Endothelial cell of umbilical vein (primary cell): ENCODE data around the gene MMP28. TPM values are rescaled to one million over a fixed set of nuclear protein-coding genes. Genes with fewer than 3 reads are reported as not detected.

Experiments used
- BruUV-seq: library from RNA; stranded (reverse); fragments of 400-500 nt; replicated peaks from 2 replicates; lab custom pipeline; 2021; lab: Mats Ljungman, UMichigan
- CTCF ChIA-PET: fragments of 300-600, 350-600 bp; sonication (Branson Sonifier 250); formaldehyde crosslinking; loops from one replicate; lab custom pipeline; 2021; ENCODE audit warnings: antibody characterized with exemption, inconsistent platforms; lab: Charles Lee
- POLR2A ChIA-PET: fragments of 300-600, 350-600 bp; sonication (Branson Sonifier 250); formaldehyde crosslinking; loops from one replicate; lab custom pipeline; 2021; ENCODE audit warnings: antibody characterized with exemption, inconsistent platforms; lab: Charles Lee
- DNase-seq: peaks from one replicate; pipeline ENCODE4 v3.0.0-alpha.2; 2011; ENCODE audit warnings: low read depth, low spot score
- FAIRE-seq: peaks from 2 replicates; lab custom pipeline; 2011; peaks lifted over from hg19 to GRCh38; lab: Jason Lieb, UNC
- H2AFZ ChIP-seq: 2 replicates; pipeline ENCODE4 v1.6.0; 2012; ENCODE audit warnings: low read depth, low read length, control low read depth, inconsistent platforms
- H3K27ac ChIP-seq: 2 replicates; pipeline ENCODE4 v1.5.1; 2011; ENCODE audit warnings: low read depth, mild to moderate bottlenecking, control low read depth, low read length, moderate library complexity; ENCODE audit not compliant: insufficient read depth
- H3K27me3 ChIP-seq, 2 experiments: 2 replicates each; pipeline versions ENCODE4 v1.6.0 to v1.6.1; 2011; ENCODE audit warnings: low read length in 2 of 2, mixed read lengths in 1 of 2; ENCODE audit not compliant: control insufficient read depth in 2 of 2, insufficient read depth in 2 of 2
- H3K36me3 ChIP-seq, 2 experiments: 2 replicates in 1 of 2; 3 replicates in 1 of 2; pipeline ENCODE4 v1.5.1; 2011; ENCODE audit warnings: low read length in 2 of 2, mild to moderate bottlenecking in 1 of 2, moderate library complexity in 1 of 2; ENCODE audit not compliant: control insufficient read depth in 2 of 2, insufficient read depth in 2 of 2; ENCODE audit errors: extremely low read depth in 1 of 2
- H3K4me1 ChIP-seq: 3 replicates; pipeline ENCODE4 v1.5.1; 2011; ENCODE audit warnings: mild to moderate bottlenecking, low read length; ENCODE audit not compliant: control insufficient read depth, insufficient read depth; ENCODE audit errors: extremely low read depth
- H3K4me2 ChIP-seq: 2 replicates; pipeline ENCODE4 v1.6.1; 2011; ENCODE audit warnings: low read length, control low read depth, mixed read lengths; ENCODE audit not compliant: insufficient read depth
- H3K4me3 ChIP-seq, 3 experiments: fragments of 200-600 bp in 1 of 3; sonication (generic), shearing (Covaris generic) in 1 of 3; replicated peaks in 1 of 3; 2 replicates each; pipeline ENCODE4 v1.5.1; 2011 to 2016; ENCODE audit warnings: control low read depth in 3 of 3, low read length in 3 of 3, mild to moderate bottlenecking in 2 of 3, inconsistent platforms in 1 of 3, low read depth in 1 of 3, moderate library complexity in 1 of 3; ENCODE audit not compliant: insufficient read depth in 1 of 3
- H3K79me2 ChIP-seq: 2 replicates; pipeline ENCODE4 v1.6.0; 2012; ENCODE audit warnings: low read length, inconsistent platforms; ENCODE audit not compliant: control insufficient read depth, insufficient read depth
- H3K9ac ChIP-seq: replicated peaks from 2 replicates; pipeline ENCODE3; 2011; ENCODE audit warnings: low read length, control low read depth; ENCODE audit not compliant: insufficient read depth; ENCODE audit errors: extremely low read depth
- H3K9me1 ChIP-seq: replicated peaks from 3 replicates; pipeline ENCODE4 v1.6.0; 2011; ENCODE audit warnings: mild to moderate bottlenecking, low read length; ENCODE audit not compliant: control insufficient read depth, insufficient read depth; ENCODE audit errors: extremely low read depth
- H3K9me3 ChIP-seq: replicated peaks from 2 replicates; pipeline ENCODE4 v1.5.1; 2012; ENCODE audit warnings: low read length, inconsistent platforms; ENCODE audit not compliant: control insufficient read depth, insufficient read depth
- H4K20me1 ChIP-seq: replicated peaks from 2 replicates; pipeline ENCODE3; 2011; ENCODE audit warnings: mild to moderate bottlenecking, low read length; ENCODE audit not compliant: control insufficient read depth, insufficient read depth; ENCODE audit errors: extremely low read depth
- EZH2 ChIP-seq: IDR thresholded peaks from 2 replicates; pipeline ENCODE4 v1.6.1; 2012; ENCODE audit warnings: borderline replicate concordance, low read depth, mild to moderate bottlenecking, moderate library complexity, low read length, inconsistent platforms; ENCODE audit not compliant: severe bottlenecking
- FOS ChIP-seq: IDR thresholded peaks from 2 replicates; pipeline ENCODE4 v1.6.1; 2011; ENCODE audit warnings: mild to moderate bottlenecking, low read length, moderate library complexity, borderline replicate concordance; ENCODE audit not compliant: insufficient read depth
- GATA2 ChIP-seq: IDR thresholded peaks from 2 replicates; pipeline ENCODE4 v1.7.0; 2011; ENCODE audit warnings: low read depth, mild to moderate bottlenecking, moderate library complexity, mixed read lengths, low read length; ENCODE audit not compliant: insufficient read length, insufficient read depth
- JUN ChIP-seq: IDR thresholded peaks from 2 replicates; pipeline ENCODE4 v1.6.1; 2011; ENCODE audit warnings: borderline replicate concordance, low read depth; ENCODE audit not compliant: insufficient read length, insufficient read depth
- MAX ChIP-seq: IDR thresholded peaks from 2 replicates; pipeline ENCODE4 v1.6.1; 2011; ENCODE audit not compliant: insufficient read depth, insufficient read length
- MYC ChIP-seq: IDR thresholded peaks from one replicate; pipeline ENCODE4 v1.6.1; 2011; ENCODE audit warnings: mild to moderate bottlenecking, low read depth, low read length
- POLR2A ChIP-seq: IDR thresholded peaks from 2 replicates; pipeline ENCODE4 v1.6.1; 2012; ENCODE audit warnings: low read depth, mild to moderate bottlenecking, control low read depth, low read length
- POLR2AphosphoS5 ChIP-seq: IDR thresholded peaks from 2 replicates; pipeline ENCODE4 v1.6.1; 2012; ENCODE audit warnings: low read depth, mild to moderate bottlenecking, control low read depth, low read length, moderate library complexity; ENCODE audit not compliant: insufficient read depth
- dilution Hi-C: fragments of 300-500 bp; cut with MboI; formaldehyde crosslinking; loops from one replicate; pipeline ENCODE4 v1.15.0; 2019; ENCODE audit warnings: low sequenced_read_pairs; ENCODE audit not compliant: extremely low pct_ligation_motif_present
- intact Hi-C: fragments of 100-400 bp; cut with micrococcal nuclease; formaldehyde crosslinking; loops from one replicate; pipeline ENCODE4 v1.10.0; 2022
- polyA plus RNA-seq, 4 experiments: library from polyadenylated mRNA; depleted of rRNA in 3 of 4; stranded (reverse) in 3 of 4; unstranded in 1 of 4; fragments of >200 nt; gene quantifications; 2 replicates each; pipeline versions ENCODE4 v1.2.1 to v1.2.3, GENCODE V29; 2011 to 2012; ENCODE audit warnings: missing spikeins in 1 of 4
- total RNA-seq: library from RNA; stranded (reverse); gene quantifications from 2 replicates; pipeline ENCODE4 v1.2.3, GENCODE V29; 2021
- TF ChIP-seq, protein P1 (sequence below), 2 donors: IDR thresholded peaks; 1 replicate in 1 of 2; 2 replicates in 1 of 2; pipeline ENCODE4 v1.5.1; 2011; ENCODE audit warnings: low read length in 2 of 2, mild to moderate bottlenecking in 2 of 2, moderate library complexity in 2 of 2, control low read depth in 1 of 2, inconsistent platforms in 1 of 2, low read depth in 1 of 2; ENCODE audit not compliant: insufficient read depth in 1 of 2; ENCODE audit errors: extremely low read depth in 1 of 2

MMP28 gene
- total and polyA plus RNA-seq, 2 donors (not counting 3 experiments of a cell fraction or from before 2014, with no cell fraction given), result 6.1 to 7.1 TPM

GRCh38 chr17:35728551-35728950, 66.9 kb downstream of the MMP28 start:
- H3K9me3 ChIP-seq, result no peaks in the 10 kb centered on the region
- DNase-seq, result no peak
- BruUV-seq, result no TSS peak
- ChIA-PET POLR2A (no interaction called here), CTCF (interaction anchor here (1.0 to 1.7 kb wide), 4 partner anchors 11 to 22 kb away, joined by 3 to 7 read pairs (median 3); no protein-coding TSS in a partner anchor)
- peaks cover 4% of the 10 kb centered on the region for H3K4me1 ChIP-seq
- H2AFZ ChIP-seq, result no peak overlapping the region
- H3K36me3 ChIP-seq, result peaks cover 16 to 21% of the 10 kb centered on the region in 2 experiments
- intact Hi-C loops, result no loop called here
- no peaks in the 10 kb centered on the region for H4K20me1 ChIP-seq
- no peak overlapping the region for H3K4me3 ChIP-seq
- H3K9ac ChIP-seq, result no peak overlapping the region
- no peaks in the 10 kb centered on the region for H3K79me2 ChIP-seq
- dilution Hi-C loops, result loop anchor here (25.0 kb wide), 1 partner anchor 116 kb away; no protein-coding TSS in a partner anchor
- no peaks in the 10 kb centered on the region for H3K9me1 ChIP-seq
- TF ChIP-seq POLR2AphosphoS5 (no peak), MYC (no peak), JUN (no peak), FOS (no peak), EZH2 (no peak), MAX (no peak), POLR2A (no peak), GATA2 (no peak)
- TF ChIP-seq, protein P1, sequence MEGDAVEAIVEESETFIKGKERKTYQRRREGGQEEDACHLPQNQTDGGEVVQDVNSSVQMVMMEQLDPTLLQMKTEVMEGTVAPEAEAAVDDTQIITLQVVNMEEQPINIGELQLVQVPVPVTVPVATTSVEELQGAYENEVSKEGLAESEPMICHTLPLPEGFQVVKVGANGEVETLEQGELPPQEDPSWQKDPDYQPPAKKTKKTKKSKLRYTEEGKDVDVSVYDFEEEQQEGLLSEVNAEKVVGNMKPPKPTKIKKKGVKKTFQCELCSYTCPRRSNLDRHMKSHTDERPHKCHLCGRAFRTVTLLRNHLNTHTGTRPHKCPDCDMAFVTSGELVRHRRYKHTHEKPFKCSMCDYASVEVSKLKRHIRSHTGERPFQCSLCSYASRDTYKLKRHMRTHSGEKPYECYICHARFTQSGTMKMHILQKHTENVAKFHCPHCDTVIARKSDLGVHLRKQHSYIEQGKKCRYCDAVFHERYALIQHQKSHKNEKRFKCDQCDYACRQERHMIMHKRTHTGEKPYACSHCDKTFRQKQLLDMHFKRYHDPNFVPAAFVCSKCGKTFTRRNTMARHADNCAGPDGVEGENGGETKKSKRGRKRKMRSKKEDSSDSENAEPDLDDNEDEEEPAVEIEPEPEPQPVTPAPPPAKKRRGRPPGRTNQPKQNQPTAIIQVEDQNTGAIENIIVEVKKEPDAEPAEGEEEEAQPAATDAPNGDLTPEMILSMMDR (IDR thresholded peaks at IDR 0.05; ENCODE audit: extremely low read depth in 1 of 2, insufficient read depth in 1 of 2, low read depth in 1 of 2, low read length in 2 of 2), result no peak
- H3K27ac ChIP-seq, result no peak overlapping the region
- H3K4me2 ChIP-seq, result no peak overlapping the region
- H3K27me3 ChIP-seq, result peaks cover 3 to 6% of the 10 kb centered on the region in 2 experiments
- no peak for FAIRE-seq
